GM12878 (cell line): ENCODE data around the gene EIF4E2. TPM values are rescaled to one million over a fixed set of nuclear protein-coding genes. Genes with fewer than 3 reads are reported as not detected.

ENCODE experiments used
- ATAC-seq: fragments of 200-7000 bp; cut with Tn5 transposase; 3 replicates; pipeline ENCODE4 v1.9.1; 2020; ENCODE audit warnings: mild to moderate bottlenecking, moderate library complexity
- BruUV-seq: library from RNA; stranded (reverse); fragments of 400-500 nt; replicated peaks from 2 replicates; lab custom pipeline; 2021; lab: Mats Ljungman, UMichigan
- CTCF ChIA-PET: fragments of 300-600 bp; sonication (Branson Sonifier 250); formaldehyde crosslinking; extraction: SDS; loops from one replicate; lab custom pipeline; 2021; ENCODE audit warnings: inconsistent platforms; lab: Yijun Ruan, JAX
- POLR2A ChIA-PET: fragments of 350-600 bp; formaldehyde crosslinking; extraction: SDS; loops from one replicate; lab custom pipeline; 2021; ENCODE audit warnings: inconsistent platforms; lab: Charles Lee
- RAD21 ChIA-PET: fragments of 300-600 bp; sonication (Branson Sonifier 250); formaldehyde crosslinking; loops from one replicate; lab custom pipeline; 2023; ENCODE audit warnings: antibody characterized with exemption; ENCODE audit not compliant: unreplicated experiment; lab: Charles Lee
- SMC1A ChIA-PET: fragments of 300-600 bp; sonication (Branson Sonifier 250); formaldehyde crosslinking; loops from one replicate; lab custom pipeline; 2023; ENCODE audit not compliant: unreplicated experiment, uncharacterized antibody; lab: Charles Lee
- DNase-seq: peaks from one replicate; pipeline ENCODE4 v3.0.0-alpha.2; 2011; ENCODE audit warnings: low read depth, low spot score
- FAIRE-seq: peaks from 3 replicates; lab custom pipeline; 2011; peaks lifted over from hg19 to GRCh38; lab: Jason Lieb, UNC
- H2AFZ ChIP-seq: 2 replicates; pipeline ENCODE4 v1.6.0; 2011; ENCODE audit warnings: low read depth, low read length, control low read depth; ENCODE audit not compliant: control insufficient read depth
- H3K27ac ChIP-seq: 2 replicates; pipeline ENCODE4 v1.5.1; 2011; ENCODE audit warnings: control low read depth; ENCODE audit not compliant: control insufficient read depth, insufficient read depth
- H3K27me3 ChIP-seq, 2 experiments: replicated peaks in 1 of 2; 2 replicates each; pipeline versions ENCODE4 v1.6.0 to v1.6.1; 2011; ENCODE audit warnings: low read length in 1 of 2; ENCODE audit not compliant: control insufficient read depth in 2 of 2, insufficient read depth in 2 of 2
- H3K36me3 ChIP-seq, 2 experiments: 2 replicates each; pipeline ENCODE4 v1.5.1; 2011; ENCODE audit warnings: low read length in 1 of 2; ENCODE audit not compliant: control insufficient read depth in 2 of 2, insufficient read depth in 2 of 2
- H3K4me1 ChIP-seq: 2 replicates; pipeline ENCODE4 v1.6.1; 2011; ENCODE audit warnings: mild to moderate bottlenecking, low read length, moderate library complexity, mixed read lengths; ENCODE audit not compliant: control insufficient read depth, insufficient read depth
- H3K4me2 ChIP-seq: 2 replicates; pipeline ENCODE4 v1.6.0; 2011; ENCODE audit warnings: control low read depth; ENCODE audit not compliant: control insufficient read depth, insufficient read depth
- H3K4me3 ChIP-seq: fragments of 200-600 bp; sonication (generic); 2 replicates; pipeline ENCODE4 v1.5.1; 2016
- H3K79me2 ChIP-seq: 2 replicates; pipeline ENCODE4 v1.6.0; 2011; ENCODE audit warnings: low read length; ENCODE audit not compliant: control insufficient read depth, insufficient read depth
- H3K9ac ChIP-seq: 2 replicates; pipeline ENCODE4 v1.8.0; 2011; ENCODE audit warnings: low read length, control low read depth, mixed read lengths; ENCODE audit not compliant: control insufficient read depth, insufficient read depth
- H3K9me3 ChIP-seq: replicated peaks from 3 replicates; pipeline ENCODE4 v1.5.1; 2011; ENCODE audit warnings: mild to moderate bottlenecking, low read length; ENCODE audit not compliant: control insufficient read depth, insufficient read depth
- H4K20me1 ChIP-seq: 2 replicates; pipeline ENCODE4 v1.6.0; 2011; ENCODE audit not compliant: control insufficient read depth, insufficient read depth
- CHD2 ChIP-seq: IDR thresholded peaks from 2 replicates; pipeline ENCODE4 v1.6.1; 2011; ENCODE audit warnings: low read depth, low read length, improper control_type of control experiment, borderline replicate concordance
- EP300 ChIP-seq, 2 experiments: fragments of 150-350 bp in 1 of 2; IDR thresholded peaks; 2 replicates each; pipeline ENCODE4 v1.6.1; 2011 to 2012; ENCODE audit warnings: low read depth in 2 of 2, low read length in 2 of 2, borderline replicate concordance in 1 of 2, improper control_type of control experiment in 1 of 2, inconsistent platforms in 1 of 2; ENCODE audit not compliant: control insufficient read depth in 1 of 2
- GABPA ChIP-seq: IDR thresholded peaks from 2 replicates; pipeline ENCODE4 v1.6.1; 2014; ENCODE audit warnings: antibody characterized with exemption, low read depth, mild to moderate bottlenecking, inconsistent platforms
- IKZF1 ChIP-seq: fragments of 450-650 bp; conservative IDR thresholded peaks from 2 replicates; pipeline ENCODE4 v1.6.1; 2017; ENCODE audit warnings: antibody characterized with exemption, mild to moderate bottlenecking
- KDM1A ChIP-seq: fragments of 200-600 bp; sonication (generic); IDR thresholded peaks from 2 replicates; pipeline ENCODE4 v1.6.1; 2016; ENCODE audit warnings: borderline replicate concordance
- MTA3 ChIP-seq: IDR thresholded peaks from 2 replicates; pipeline ENCODE4 v1.6.1; 2012; ENCODE audit warnings: low read length, inconsistent platforms, borderline replicate concordance
- NR2C2 ChIP-seq: IDR thresholded peaks from 2 replicates; pipeline ENCODE4 v1.6.1; 2011; ENCODE audit warnings: borderline replicate concordance, low read depth; ENCODE audit not compliant: control insufficient read depth, insufficient read length
- SUPT20H ChIP-seq: IDR thresholded peaks from 2 replicates; pipeline ENCODE4 v1.6.1; 2011; ENCODE audit warnings: low read depth, mild to moderate bottlenecking, low read length, moderate library complexity, borderline replicate concordance; ENCODE audit not compliant: control insufficient read depth
- TCF7 ChIP-seq: IDR thresholded peaks from 2 replicates; pipeline ENCODE4 v1.6.1; 2014; ENCODE audit warnings: antibody characterized with exemption, borderline replicate concordance
- ZNF384 ChIP-seq: IDR thresholded peaks from 2 replicates; pipeline ENCODE4 v1.6.1; 2012; ENCODE audit warnings: low read depth, mild to moderate bottlenecking, low read length, improper control_type of control experiment, borderline replicate concordance
- in situ Hi-C: fragments of 300-500 bp; cut with MboI; formaldehyde crosslinking; loops from 9 replicates; pipeline ENCODE4 v1.14.3; 2018; ENCODE audit warnings: mixed read lengths
- intact Hi-C: fragments of 100-400 bp; cut with micrococcal nuclease; formaldehyde crosslinking; loops from one replicate; pipeline ENCODE4 v1.14.2; 2022; ENCODE audit not compliant: unreplicated experiment
- polyA plus RNA-seq, 11 experiments: library from polyadenylated mRNA; depleted of rRNA in 4 of 11; unstranded in 6 of 11; stranded (reverse) in 5 of 11; fragments of >200 nt; fragmentation: Nextera tagmentation in 4 of 11; fragmentation: Illumina TruSeq in 1 of 11; extraction: Ambion mirVana in 4 of 11; extraction: Trizol in 1 of 11; gene quantifications; 1 replicate in 1 of 11; 2 replicates in 10 of 11; pipeline versions ENCODE4 v1.2.1 to v1.2.3, GENCODE V29; 2011 to 2016; ENCODE audit warnings: inconsistent platforms in 2 of 11, missing spikeins in 2 of 11, low read depth in 1 of 11
- total RNA-seq, 4 experiments: library from RNA; depleted of rRNA in 3 of 4; stranded (reverse); fragments of >200 nt in 3 of 4; fragmentation: Illumina TruSeq in 1 of 4; extraction: Trizol in 1 of 4; gene quantifications; 2 replicates each; pipeline versions ENCODE4 v1.2.1 to v1.2.3, GENCODE V29; 2013 to 2021
- TF ChIP-seq, protein P1 (sequence below): fragments of 450-650 bp; formaldehyde crosslinking; IDR thresholded peaks from 2 replicates; pipeline ENCODE4 v1.4.0; 2020; ENCODE audit warnings: mild to moderate bottlenecking, moderate library complexity
- TF ChIP-seq, protein P2 (sequence below): IDR thresholded peaks from 2 replicates; pipeline ENCODE4 v1.6.1; 2012; ENCODE audit warnings: low read depth, low read length, improper control_type of control experiment
- TF ChIP-seq, protein P3 (sequence below): fragments of 450-650 bp; IDR thresholded peaks from 2 replicates; pipeline ENCODE4 v1.6.1; 2016; ENCODE audit warnings: mild to moderate bottlenecking, moderate library complexity, borderline replicate concordance

EIF4E2 gene
- total and polyA plus RNA-seq, 10 of the 15 experiments (the other 5 are each of a cell fraction or from before 2014, with no cell fraction given) = 56.1 to 158 (median 110) TPM

DNA sequence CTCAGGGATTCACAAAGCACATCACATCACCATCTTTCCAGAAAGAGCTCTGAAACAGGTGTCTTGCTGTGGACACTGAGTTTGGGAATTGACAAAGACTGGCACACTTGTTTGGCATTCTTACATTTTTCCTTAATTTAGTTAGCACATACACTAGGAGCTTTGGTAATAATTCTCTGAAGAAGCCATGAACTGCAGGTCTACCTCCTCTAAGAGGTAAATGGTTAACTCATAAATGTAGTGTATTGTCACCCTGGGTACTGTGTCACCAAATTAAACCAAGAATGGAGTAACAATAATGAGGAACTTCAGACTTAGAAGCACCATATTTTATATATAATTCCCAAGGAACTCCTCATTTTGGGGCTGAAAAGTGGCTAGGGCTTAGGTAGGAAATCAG, 22.6 kb downstream of the EIF4E2 start:
- BruUV-seq = no TSS peak
- intact Hi-C loops (no loop called here), in situ Hi-C loops (no loop called here)
- ChIA-PET RAD21 (no interaction called here), SMC1A (no interaction called here), CTCF (interaction anchor here (0.7 to 0.8 kb wide), 2 partner anchors 38 to 1355 kb away, joined by 3 read pairs; no protein-coding TSS in a partner anchor), POLR2A (no interaction called here)
- no peak overlapping the region for H3K4me3 ChIP-seq
- no peaks in the 10 kb centered on the region for H3K4me1 ChIP-seq
- no peaks in the 10 kb centered on the region for H4K20me1 ChIP-seq
- H3K36me3 ChIP-seq = peaks cover 7 to 37% of the 10 kb centered on the region in 2 experiments
- no peak overlapping the region for H3K27ac ChIP-seq
- H3K79me2 ChIP-seq = no peaks in the 10 kb centered on the region
- H3K9me3 ChIP-seq = no peaks in the 10 kb centered on the region
- no peak overlapping the region for H3K4me2 ChIP-seq
- no peaks in the 10 kb centered on the region for H3K27me3 ChIP-seq
- ATAC-seq = no peak
- FAIRE-seq = no peak
- no peak for DNase-seq
- no peak overlapping the region for H3K9ac ChIP-seq
- TF ChIP-seq, protein P1, sequence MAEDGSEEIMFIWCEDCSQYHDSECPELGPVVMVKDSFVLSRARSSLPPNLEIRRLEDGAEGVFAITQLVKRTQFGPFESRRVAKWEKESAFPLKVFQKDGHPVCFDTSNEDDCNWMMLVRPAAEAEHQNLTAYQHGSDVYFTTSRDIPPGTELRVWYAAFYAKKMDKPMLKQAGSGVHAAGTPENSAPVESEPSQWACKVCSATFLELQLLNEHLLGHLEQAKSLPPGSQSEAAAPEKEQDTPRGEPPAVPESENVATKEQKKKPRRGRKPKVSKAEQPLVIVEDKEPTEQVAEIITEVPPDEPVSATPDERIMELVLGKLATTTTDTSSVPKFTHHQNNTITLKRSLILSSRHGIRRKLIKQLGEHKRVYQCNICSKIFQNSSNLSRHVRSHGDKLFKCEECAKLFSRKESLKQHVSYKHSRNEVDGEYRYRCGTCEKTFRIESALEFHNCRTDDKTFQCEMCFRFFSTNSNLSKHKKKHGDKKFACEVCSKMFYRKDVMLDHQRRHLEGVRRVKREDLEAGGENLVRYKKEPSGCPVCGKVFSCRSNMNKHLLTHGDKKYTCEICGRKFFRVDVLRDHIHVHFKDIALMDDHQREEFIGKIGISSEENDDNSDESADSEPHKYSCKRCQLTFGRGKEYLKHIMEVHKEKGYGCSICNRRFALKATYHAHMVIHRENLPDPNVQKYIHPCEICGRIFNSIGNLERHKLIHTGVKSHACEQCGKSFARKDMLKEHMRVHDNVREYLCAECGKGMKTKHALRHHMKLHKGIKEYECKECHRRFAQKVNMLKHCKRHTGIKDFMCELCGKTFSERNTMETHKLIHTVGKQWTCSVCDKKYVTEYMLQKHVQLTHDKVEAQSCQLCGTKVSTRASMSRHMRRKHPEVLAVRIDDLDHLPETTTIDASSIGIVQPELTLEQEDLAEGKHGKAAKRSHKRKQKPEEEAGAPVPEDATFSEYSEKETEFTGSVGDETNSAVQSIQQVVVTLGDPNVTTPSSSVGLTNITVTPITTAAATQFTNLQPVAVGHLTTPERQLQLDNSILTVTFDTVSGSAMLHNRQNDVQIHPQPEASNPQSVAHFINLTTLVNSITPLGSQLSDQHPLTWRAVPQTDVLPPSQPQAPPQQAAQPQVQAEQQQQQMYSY (CRISPR knock-in tag) = no peak
- TF ChIP-seq GABPA = no peak
- TF ChIP-seq IKZF1 = no peak
- no peak for TF ChIP-seq ZNF384
- TF ChIP-seq SUPT20H = no peak
- TF ChIP-seq, protein P2, sequence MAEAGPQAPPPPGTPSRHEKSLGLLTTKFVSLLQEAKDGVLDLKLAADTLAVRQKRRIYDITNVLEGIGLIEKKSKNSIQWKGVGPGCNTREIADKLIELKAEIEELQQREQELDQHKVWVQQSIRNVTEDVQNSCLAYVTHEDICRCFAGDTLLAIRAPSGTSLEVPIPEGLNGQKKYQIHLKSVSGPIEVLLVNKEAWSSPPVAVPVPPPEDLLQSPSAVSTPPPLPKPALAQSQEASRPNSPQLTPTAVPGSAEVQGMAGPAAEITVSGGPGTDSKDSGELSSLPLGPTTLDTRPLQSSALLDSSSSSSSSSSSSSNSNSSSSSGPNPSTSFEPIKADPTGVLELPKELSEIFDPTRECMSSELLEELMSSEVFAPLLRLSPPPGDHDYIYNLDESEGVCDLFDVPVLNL = no peak
- TF ChIP-seq CHD2 = no peak
- TF ChIP-seq, protein P3, sequence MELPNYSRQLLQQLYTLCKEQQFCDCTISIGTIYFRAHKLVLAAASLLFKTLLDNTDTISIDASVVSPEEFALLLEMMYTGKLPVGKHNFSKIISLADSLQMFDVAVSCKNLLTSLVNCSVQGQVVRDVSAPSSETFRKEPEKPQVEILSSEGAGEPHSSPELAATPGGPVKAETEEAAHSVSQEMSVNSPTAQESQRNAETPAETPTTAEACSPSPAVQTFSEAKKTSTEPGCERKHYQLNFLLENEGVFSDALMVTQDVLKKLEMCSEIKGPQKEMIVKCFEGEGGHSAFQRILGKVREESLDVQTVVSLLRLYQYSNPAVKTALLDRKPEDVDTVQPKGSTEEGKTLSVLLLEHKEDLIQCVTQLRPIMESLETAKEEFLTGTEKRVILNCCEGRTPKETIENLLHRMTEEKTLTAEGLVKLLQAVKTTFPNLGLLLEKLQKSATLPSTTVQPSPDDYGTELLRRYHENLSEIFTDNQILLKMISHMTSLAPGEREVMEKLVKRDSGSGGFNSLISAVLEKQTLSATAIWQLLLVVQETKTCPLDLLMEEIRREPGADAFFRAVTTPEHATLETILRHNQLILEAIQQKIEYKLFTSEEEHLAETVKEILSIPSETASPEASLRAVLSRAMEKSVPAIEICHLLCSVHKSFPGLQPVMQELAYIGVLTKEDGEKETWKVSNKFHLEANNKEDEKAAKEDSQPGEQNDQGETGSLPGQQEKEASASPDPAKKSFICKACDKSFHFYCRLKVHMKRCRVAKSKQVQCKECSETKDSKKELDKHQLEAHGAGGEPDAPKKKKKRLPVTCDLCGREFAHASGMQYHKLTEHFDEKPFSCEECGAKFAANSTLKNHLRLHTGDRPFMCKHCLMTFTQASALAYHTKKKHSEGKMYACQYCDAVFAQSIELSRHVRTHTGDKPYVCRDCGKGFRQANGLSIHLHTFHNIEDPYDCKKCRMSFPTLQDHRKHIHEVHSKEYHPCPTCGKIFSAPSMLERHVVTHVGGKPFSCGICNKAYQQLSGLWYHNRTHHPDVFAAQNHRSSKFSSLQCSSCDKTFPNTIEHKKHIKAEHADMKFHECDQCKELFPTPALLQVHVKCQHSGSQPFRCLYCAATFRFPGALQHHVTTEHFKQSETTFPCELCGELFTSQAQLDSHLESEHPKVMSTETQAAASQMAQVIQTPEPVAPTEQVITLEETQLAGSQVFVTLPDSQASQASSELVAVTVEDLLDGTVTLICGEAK = no peak
- no peak for TF ChIP-seq EP300 (IDR thresholded peaks at IDR 0.05; ENCODE audit: borderline replicate concordance in 1 of 2, control insufficient read depth in 1 of 2, low read depth in 2 of 2, low read length in 2 of 2)
- no peak for TF ChIP-seq MTA3
- no peak for TF ChIP-seq NR2C2
- no peak for TF ChIP-seq KDM1A
- no peak for TF ChIP-seq TCF7
- no peak overlapping the region for H2AFZ ChIP-seq
